HG02938 (cell line): ENCODE data around the gene SULT1C2.
"Not testable (repeated sequence)": the region's sequence is repeated elsewhere in the genome, so short reads cannot be mapped to it uniquely, and the experiment has no call there.

Source experiments
- ATAC-seq: cut with Tn5 transposase; IDR thresholded peaks from one replicate; pipeline ENCODE4 v1.9.1; 2021; ENCODE audit warnings: mild to moderate bottlenecking, moderate library complexity; ENCODE audit not compliant: unreplicated experiment

SULT1C2 gene

DNA sequence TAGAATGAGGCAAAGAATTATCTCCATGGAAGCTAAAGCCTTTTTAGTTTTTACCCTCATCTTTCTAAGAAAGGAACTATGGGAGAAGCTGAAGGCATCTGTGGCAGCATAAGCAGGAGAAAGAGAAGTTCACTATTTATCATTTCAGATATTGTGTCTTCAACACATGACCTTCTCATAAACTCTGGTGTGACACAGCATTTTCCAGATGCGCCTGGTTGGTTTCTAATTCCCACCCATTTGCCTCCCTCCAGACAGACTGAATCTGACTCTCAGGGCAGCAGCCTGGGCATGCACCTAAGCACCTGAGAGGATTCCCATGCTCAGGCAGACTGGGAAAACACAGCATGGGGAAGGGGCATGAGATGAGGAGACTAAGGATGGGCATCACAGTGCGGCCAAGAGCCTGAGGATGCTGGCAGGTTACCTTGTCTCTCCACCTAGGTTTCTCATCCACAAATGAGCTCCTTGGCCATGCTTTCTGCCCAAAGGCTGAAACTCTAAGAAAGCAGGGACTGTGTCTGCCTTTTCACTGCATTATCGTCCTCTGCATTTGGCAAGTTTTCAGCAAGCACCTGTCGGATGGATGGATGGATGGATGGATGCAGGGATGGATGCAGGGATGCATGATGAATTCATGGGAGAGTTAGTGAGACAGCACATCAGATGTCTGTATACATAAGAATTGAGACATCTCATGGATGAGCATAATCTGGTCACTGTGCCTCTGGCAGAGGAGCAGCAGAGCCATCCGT lies 60.3 kb downstream of the SULT1C2 start:
- no peak for ATAC-seq

DNA sequence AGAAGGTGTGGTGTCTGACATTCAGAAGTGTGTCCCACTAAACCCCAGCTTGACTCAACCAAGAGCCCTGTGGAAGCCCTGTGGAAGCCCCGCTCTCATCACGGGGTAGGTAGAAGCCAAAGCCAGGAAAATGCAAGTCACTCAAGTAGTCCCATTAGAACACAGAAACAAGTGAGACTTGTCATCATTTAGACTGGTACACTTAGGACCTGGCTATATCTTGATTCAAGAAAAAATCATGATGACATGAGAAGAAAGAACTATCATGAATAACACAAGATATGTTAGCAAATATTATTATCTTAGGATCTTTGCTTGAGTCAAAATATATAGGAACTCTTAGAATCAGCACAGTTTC lies 60.9 kb downstream of the SULT1C2 start:
- no peak for ATAC-seq

DNA sequence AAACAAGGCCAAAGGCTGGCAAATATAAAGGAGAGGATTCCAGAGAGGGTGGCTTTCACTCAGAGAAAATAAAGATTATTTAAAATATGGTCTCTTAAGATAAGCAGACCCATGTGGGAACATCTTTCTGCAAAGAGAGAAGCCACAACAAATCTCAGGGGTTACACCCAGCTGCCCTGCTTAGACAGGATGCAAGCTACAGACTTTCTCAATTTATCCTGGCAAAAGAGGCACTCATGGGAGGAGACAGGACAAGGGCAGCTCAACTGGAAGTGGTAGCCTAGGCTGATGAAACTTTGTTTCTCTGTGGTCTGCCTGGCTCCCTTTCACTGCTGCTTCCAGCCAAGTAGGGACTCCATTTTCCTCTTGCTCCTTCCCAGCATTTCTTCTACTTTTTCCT lies 63.2 kb downstream of the SULT1C2 start:
- ATAC-seq = no peak

DNA sequence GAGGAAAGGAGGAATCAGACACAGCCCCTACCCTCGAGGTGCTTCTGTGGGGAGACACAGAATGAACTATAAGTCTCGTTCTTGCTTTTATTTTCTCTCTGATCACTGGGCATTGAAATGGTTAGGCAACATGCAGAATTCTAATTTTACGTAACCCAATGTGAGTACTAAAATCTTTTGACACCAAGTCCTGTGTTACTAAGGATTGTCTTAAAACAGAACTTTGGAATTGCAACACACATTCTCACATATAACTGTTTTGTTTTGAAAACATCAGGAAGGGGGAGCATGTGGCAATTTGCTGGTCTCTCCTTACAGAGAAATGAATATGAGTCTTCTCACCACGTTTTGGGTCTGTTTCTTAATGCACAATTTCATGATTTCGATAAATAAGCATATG lies 65.4 kb downstream of the SULT1C2 start:
- no peak for ATAC-seq

DNA sequence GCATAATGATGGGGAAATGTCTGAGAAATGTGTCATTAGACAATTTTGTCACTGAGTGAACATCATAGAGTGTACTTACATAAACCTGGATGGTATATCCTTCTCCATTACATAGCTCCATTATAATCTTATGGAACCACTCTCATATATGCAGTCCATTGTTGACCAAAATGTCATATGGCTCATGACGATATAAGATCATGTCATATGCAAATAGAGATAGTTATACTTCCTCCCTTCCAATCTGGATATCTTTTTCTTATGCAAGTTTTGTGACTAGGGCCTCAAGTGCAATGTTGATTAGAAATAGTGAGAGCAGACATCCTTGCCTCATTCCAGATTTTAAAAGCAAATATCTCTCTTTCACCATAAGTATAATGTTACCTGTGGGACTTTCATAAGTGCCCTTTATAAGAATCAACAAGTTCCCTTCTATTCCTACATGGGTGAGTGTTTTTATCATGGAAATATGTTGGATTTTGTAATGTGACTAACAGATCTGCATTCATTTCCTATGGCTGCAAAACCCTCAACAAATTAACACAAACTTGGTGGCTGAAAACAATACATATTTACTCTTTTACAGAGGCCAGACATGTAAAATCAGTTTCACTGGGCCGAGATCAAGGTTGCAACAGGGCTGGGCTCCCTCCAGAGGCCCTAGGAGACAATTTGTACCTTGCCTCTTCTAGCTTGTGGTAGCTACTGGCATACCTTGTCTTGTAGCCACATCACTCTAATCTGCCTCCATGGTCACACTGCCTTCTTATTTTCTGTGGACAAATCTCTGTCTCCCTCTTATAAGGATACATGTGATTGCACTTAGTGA lies 67.4 kb downstream of the SULT1C2 start:
- ATAC-seq = no peak

DNA sequence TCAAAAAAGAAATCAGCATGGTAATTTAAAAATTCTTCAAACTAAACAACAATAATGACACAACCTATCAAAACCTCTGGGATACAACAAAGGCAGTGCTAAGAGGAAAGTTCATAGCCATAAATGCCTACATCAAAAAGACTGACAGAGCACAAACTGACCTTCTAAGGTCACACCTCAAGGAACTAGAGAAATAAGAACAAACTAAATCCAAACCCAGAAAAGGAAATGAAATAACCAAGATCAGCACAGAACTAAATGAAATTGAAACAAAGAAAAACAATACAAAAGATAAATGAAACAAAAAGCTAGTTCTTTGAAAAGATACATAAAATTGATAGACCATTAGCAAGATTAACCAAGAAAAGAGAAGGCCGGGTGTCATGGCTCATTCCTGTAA lies 70.6 kb downstream of the SULT1C2 start:
- not testable (repeated sequence) for ATAC-seq
